Type B pancreatic cell (in vitro differentiated cells): Measurements from ENCODE around the gene TUSC2. TPM values are rescaled to one million over a fixed set of nuclear protein-coding genes. Genes with fewer than 3 reads are reported as not detected.

ENCODE experiments used
- DNase-seq: peaks from one replicate; pipeline ENCODE4 v3.0.0; 2021; ENCODE audit warnings: mixed read lengths; ENCODE audit not compliant: unreplicated experiment; ENCODE audit errors: extremely low spot score
- H3K27ac Mint-ChIP-seq: 2 replicates; pipeline ENCODE4 v1.8.0; 2021; ENCODE audit warnings: mild to moderate bottlenecking, mixed read lengths
- H3K27me3 Mint-ChIP-seq: 2 replicates; pipeline ENCODE4 v1.8.0; 2021; ENCODE audit warnings: mixed read lengths
- H3K36me3 Mint-ChIP-seq: 2 replicates; pipeline ENCODE4 v1.8.0; 2021; ENCODE audit warnings: mixed read lengths
- H3K4me1 Mint-ChIP-seq: one replicate; pipeline ENCODE4 v1.8.0; 2021; ENCODE audit warnings: mixed read lengths; ENCODE audit not compliant: unreplicated experiment
- H3K4me3 Mint-ChIP-seq: 2 replicates; pipeline ENCODE4 v1.8.0; 2021; ENCODE audit warnings: mild to moderate bottlenecking, mixed read lengths
- H3K9me3 Mint-ChIP-seq: 2 replicates; pipeline ENCODE4 v1.8.0; 2021; ENCODE audit warnings: mixed read lengths
- total RNA-seq: library from RNA; stranded (reverse); gene quantifications from 2 replicates; pipeline ENCODE4 v1.2.1, GENCODE V29; 2021; ENCODE audit warnings: low replicate concordance
- TF ChIP-seq, protein P1 (sequence below): fragments of 200-600 bp; sonication (generic); conservative IDR thresholded peaks from 2 replicates; pipeline ENCODE4 v1.5.0; 2021; ENCODE audit warnings: antibody characterized with exemption, mild to moderate bottlenecking

TUSC2 gene
- total RNA-seq, 1 donor from 2014 or later: 24.9 TPM

- Mint-ChIP-seq H3K27ac (no peak overlapping the region), H3K27me3 (peaks cover 65% of the 10 kb centered on the region), H3K4me1 (peaks cover 22% of the 10 kb centered on the region), H3K9me3 (no peaks in the 10 kb centered on the region), H3K4me3 (peak overlapping the region; percentile 20), H3K36me3 (peaks cover under 1% of the 10 kb centered on the region)
- TF ChIP-seq, protein P1, sequence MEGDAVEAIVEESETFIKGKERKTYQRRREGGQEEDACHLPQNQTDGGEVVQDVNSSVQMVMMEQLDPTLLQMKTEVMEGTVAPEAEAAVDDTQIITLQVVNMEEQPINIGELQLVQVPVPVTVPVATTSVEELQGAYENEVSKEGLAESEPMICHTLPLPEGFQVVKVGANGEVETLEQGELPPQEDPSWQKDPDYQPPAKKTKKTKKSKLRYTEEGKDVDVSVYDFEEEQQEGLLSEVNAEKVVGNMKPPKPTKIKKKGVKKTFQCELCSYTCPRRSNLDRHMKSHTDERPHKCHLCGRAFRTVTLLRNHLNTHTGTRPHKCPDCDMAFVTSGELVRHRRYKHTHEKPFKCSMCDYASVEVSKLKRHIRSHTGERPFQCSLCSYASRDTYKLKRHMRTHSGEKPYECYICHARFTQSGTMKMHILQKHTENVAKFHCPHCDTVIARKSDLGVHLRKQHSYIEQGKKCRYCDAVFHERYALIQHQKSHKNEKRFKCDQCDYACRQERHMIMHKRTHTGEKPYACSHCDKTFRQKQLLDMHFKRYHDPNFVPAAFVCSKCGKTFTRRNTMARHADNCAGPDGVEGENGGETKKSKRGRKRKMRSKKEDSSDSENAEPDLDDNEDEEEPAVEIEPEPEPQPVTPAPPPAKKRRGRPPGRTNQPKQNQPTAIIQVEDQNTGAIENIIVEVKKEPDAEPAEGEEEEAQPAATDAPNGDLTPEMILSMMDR: no peak
- DNase-seq: no peak
These were observed 13.5 kb upstream of the TUSC2 start for GRCh38 chr3:50341537-50341936.

- peak within 1 kb of the TSS; percentile 36 for H3K4me3 Mint-ChIP-seq
- H3K4me1 Mint-ChIP-seq: peaks cover 25% of the 10 kb centered on the region
- no peak within 1 kb of the TSS for H3K27ac Mint-ChIP-seq
- peaks cover 4% of the 10 kb centered on the region for H3K36me3 Mint-ChIP-seq
- DNase-seq: no peak
- TF ChIP-seq, protein P1: no peak
- H3K27me3 Mint-ChIP-seq: peaks cover 61% of the 10 kb centered on the region
- no peaks in the 10 kb centered on the region for H3K9me3 Mint-ChIP-seq
These were observed 12.7 kb upstream of the TUSC2 start, which contains the start of gene RASSF1 for GRCh38 chr3:50340448-50341329. Gene RASSF1, minus strand, starts transcription at chr3:50340836. Its CDS starts 31 bp downstream, at chr3:50340805.

GRCh38 chr3:50340147-50340447 is 12.1 kb upstream of the TUSC2 start:
- Mint-ChIP-seq H3K27ac (no peak overlapping the region), H3K4me3 (peak overlapping the region; percentile 36), H3K36me3 (peaks cover 4% of the 10 kb centered on the region), H3K27me3 (peaks cover 58% of the 10 kb centered on the region), H3K9me3 (no peaks in the 10 kb centered on the region), H3K4me1 (peaks cover 25% of the 10 kb centered on the region)
- no peak for DNase-seq
- TF ChIP-seq, protein P1: no peak

DNA sequence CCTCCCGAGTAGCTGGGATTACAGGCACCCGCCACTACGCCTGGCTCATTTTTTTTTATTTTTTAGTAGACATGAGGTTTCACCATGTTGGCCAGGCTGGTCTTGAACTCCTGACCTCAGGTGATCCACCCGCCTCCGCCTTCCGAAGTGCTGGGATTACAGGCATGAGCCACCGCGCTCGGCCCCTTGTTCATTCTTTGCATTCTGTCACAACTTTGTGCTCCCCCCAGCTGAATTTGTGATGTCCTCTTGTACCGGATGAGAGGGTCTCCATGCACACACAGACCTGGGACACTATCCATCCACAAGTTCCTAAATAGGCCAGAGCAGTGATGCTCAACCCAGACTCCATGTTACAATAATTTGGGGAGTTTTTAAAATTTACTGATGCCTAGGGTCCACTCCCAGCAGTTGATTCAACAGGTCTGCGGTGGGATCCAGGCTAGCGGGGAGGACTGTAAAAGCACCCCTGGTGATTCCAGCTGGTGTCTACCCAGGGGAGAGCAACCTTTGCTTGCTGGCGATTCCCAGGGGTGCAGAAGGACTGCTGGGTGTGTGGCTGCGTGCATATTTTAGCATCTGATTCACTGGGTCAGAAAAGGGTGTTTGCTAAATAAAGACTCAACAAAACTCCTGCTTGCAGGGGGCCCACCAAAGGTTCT is 11.6 kb upstream of the TUSC2 start:
- no peak for DNase-seq
- H3K27me3 Mint-ChIP-seq: peaks cover 53% of the 10 kb centered on the region

DNA sequence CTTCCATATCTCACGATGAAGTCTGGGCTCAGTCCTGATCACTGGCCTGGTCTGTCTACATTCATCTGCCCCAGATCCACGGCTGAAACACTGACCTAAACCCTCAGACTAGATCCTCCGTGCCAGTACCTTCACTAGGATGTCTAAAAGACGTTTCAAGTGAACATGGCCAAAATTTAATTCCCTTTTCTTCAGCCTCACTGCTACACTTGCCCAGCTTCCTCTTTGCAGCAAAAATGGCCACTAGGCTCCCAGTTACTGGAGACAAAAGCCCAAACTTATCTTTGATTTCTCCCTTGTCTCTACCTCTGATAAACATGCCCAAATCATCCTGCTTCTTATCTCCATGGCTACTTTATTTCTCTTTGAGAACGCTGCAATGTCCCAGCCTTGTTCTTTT is 10.9 kb upstream of the TUSC2 start:
- H3K4me1 Mint-ChIP-seq: peaks cover 25% of the 10 kb centered on the region
- peak overlapping the region; percentile 98 for H3K4me3 Mint-ChIP-seq
- peaks cover 4% of the 10 kb centered on the region for H3K36me3 Mint-ChIP-seq
- H3K27me3 Mint-ChIP-seq: peaks cover 50% of the 10 kb centered on the region
- peak overlapping the region; percentile 98 for H3K27ac Mint-ChIP-seq
- TF ChIP-seq, protein P1: no peak
- no peak for DNase-seq
- H3K9me3 Mint-ChIP-seq: no peaks in the 10 kb centered on the region

More for the DNA sequence above, 11.6 kb upstream of the TUSC2 start:
- Mint-ChIP-seq H3K4me3 (peak overlapping the region; percentile 36), H3K4me1 (peaks cover 25% of the 10 kb centered on the region), H3K27ac (no peak overlapping the region), H3K36me3 (peaks cover 4% of the 10 kb centered on the region), H3K9me3 (no peaks in the 10 kb centered on the region)
- TF ChIP-seq, protein P1: no peak
